Transverse colon (tissue), 4 donors: ENCODE results near the gene TPPP3. TPM values are rescaled to one million over a fixed set of nuclear protein-coding genes. Genes with fewer than 3 reads are reported as not detected.

Experiments used
- DNase-seq: peaks from one replicate; pipeline ENCODE4 v3.0.0-alpha.2; 2019
- H3K27ac ChIP-seq, 4 donors: fragments of 200-600 bp; sonication (generic); 2 replicates each; pipeline ENCODE4 v1.5.1; 2016 to 2018; ENCODE audit warnings: inconsistent platforms in 4 of 4
- H3K27me3 ChIP-seq: fragments of 200-600 bp; sonication (generic); 2 replicates; pipeline ENCODE4 v1.5.1; 2017; ENCODE audit warnings: inconsistent platforms
- H3K36me3 ChIP-seq, 4 donors: fragments of 200-600 bp; sonication (generic); 2 replicates each; pipeline ENCODE4 v1.5.1; 2017 to 2019; ENCODE audit warnings: inconsistent platforms in 4 of 4
- H3K4me1 ChIP-seq, 4 donors: fragments of 200-600 bp; sonication (generic); 2 replicates each; pipeline ENCODE4 v1.5.1; 2017 to 2020; ENCODE audit warnings: inconsistent platforms in 4 of 4
- H3K4me3 ChIP-seq, 4 donors: fragments of 200-600 bp; sonication (generic); 1 replicate in 1 of 4; 2 replicates in 3 of 4; pipeline versions ENCODE4 v1.5.1 to v1.6.1; 2017 to 2019; ENCODE audit warnings: inconsistent platforms in 4 of 4
- H3K9me3 ChIP-seq, 2 donors: fragments of 200-600 bp; sonication (generic); 2 replicates each; pipeline ENCODE4 v1.5.1; 2017 to 2019; ENCODE audit warnings: inconsistent platforms in 2 of 2
- CTCF ChIP-seq, 5 experiments: fragments of 200-600 bp in 3 of 5; fragments of 450-650 bp in 2 of 5; sonication (generic) in 3 of 5; IDR thresholded peaks; 1 replicate in 2 of 5; 2 replicates in 3 of 5; pipeline ENCODE4 v1.5.1; 2016 to 2017; ENCODE audit warnings: antibody characterized with exemption in 5 of 5, inconsistent platforms in 3 of 5, mild to moderate bottlenecking in 2 of 5, moderate library complexity in 1 of 5
- EP300 ChIP-seq: sonication (generic); formaldehyde crosslinking; IDR thresholded peaks from one replicate; pipeline ENCODE4 v1.6.1; 2017; ENCODE audit warnings: antibody characterized with exemption, low read depth
- POLR2A ChIP-seq: fragments of 450-650 bp; IDR thresholded peaks from one replicate; pipeline ENCODE4 v1.6.1; 2016; ENCODE audit warnings: antibody characterized with exemption, mild to moderate bottlenecking, moderate library complexity
- POLR2AphosphoS5 ChIP-seq, 3 donors: sonication (generic); formaldehyde crosslinking; IDR thresholded peaks; one replicate each; pipeline ENCODE4 v1.6.1; 2016; ENCODE audit warnings: antibody characterized with exemption in 3 of 3
- WGBS, 2 donors: methylation state at CpG; one replicate each; pipeline ENCODE4 v1.1.5; 2018; ENCODE audit warnings: low coverage in 1 of 2; 5-methylcytosine and 5-hydroxymethylcytosine counted together
- in situ Hi-C, 4 donors: fragments of 200-750 bp; cut with MboI; loops; one replicate each; pipeline versions ENCODE4 v1.15.0 to v1.15.1; 2017; ENCODE audit warnings: low sequenced_read_pairs in 3 of 4, low pct_ligation_motif_present in 1 of 4, low pct_unique_long_range_greater_than_20kb in 1 of 4
- intact Hi-C: fragments of 100-400 bp; cut with DNase I; formaldehyde crosslinking; loops from one replicate; pipeline ENCODE4 v1.15.1; 2023; ENCODE audit warnings: low total_unique reads
- total RNA-seq, 4 donors: library from RNA; depleted of rRNA; stranded (reverse); fragments of >200 nt; gene quantifications; one replicate each; pipeline ENCODE4 v1.1.0, GENCODE V29; 2016

Gene TPPP3
- total RNA-seq, 4 donors from 2014 or later, result 3.5 to 20.9 (median 5.7) TPM; not detected in 1

DNA sequence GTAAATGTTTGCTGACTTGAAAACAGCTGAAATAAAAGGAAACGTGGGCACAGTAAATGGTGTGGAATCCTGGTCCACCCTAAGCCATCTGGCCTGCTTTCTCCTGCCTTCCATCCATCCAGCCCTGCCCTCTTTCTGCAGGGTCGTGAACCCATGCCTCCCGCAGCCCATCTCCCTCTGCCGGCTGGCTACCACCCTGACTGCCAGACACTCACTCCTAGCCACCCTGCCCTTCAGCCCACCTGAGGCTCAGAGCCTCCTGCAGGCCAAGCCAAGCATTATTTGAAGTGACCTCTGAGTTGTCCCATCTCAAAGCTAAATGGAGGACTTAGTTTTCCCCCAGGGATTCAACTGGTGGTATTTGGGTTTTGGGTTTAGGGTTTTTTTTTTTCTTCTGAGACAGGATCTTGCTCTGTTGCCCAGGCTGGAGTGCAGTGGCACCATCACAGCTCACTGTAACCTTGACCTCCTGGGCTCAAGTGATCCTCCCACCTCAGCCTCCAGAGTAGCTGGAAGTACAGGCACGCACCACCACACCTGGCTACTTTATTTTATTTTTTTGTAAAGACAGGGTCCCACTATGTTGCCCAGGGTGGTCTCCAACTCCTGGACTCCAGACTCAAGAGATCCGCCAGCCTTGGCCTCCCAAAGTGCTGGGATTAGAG is 14.6 kb upstream of the TPPP3 start:
- Histone ChIP-seq H3K36me3 (no peaks in the 10 kb centered on the region), H3K4me1 (peaks cover 5 to 24% (median 12%) of the 10 kb centered on the region in 4 donors), H3K9me3 (no peaks in the 10 kb centered on the region), H3K27ac (no peak overlapping the region), H3K27me3 (no peaks in the 10 kb centered on the region), H3K4me3 (no peak overlapping the region)
- no peak for TF ChIP-seq EP300
- TF ChIP-seq POLR2A, result no peak
- TF ChIP-seq CTCF (IDR thresholded peaks at IDR 0.05), result no peak
- TF ChIP-seq POLR2AphosphoS5 (IDR thresholded peaks at IDR 0.05), result no peak
- in situ Hi-C loops, result no loop called here
- 55 to 84% methylated on average over 2 to 6 of the region's 6 CpGs for whole genome bisulfite sequencing, 2 donors
- intact Hi-C loops, result no loop called here
- no peak for DNase-seq

DNA sequence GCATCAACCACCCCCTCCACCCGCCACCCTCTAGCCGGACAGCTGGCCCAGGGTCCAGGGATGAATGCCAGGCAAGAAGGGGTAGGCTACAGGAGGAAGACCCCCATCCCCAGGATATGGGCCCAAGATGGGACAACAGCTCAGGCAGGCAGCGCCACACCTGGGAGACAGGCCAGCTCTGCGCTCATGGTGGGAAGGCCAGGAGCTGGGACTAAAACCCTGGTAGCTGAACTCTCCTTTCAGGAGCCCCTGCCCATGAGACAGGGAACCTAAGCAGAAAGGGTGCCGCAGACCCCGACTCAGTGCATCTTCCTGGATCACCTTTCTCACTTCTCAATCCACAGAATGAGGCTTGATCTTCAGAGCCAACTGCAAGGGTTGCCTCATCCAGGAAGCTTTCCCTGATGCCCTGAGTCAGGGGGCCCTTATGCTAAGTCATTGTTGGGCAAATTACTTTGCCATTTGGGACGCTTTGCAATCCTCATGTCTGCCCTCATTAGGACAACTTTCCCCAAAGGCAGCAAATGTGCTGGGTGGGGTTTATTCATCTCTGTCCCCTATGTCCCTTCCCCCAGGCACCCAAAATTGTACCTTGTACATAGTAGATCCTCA is 14.0 kb upstream of the TPPP3 start:
- WGBS, 2 donors, result 90% methylated on average over 7 of the region's 7 CpGs; no CpG with 5 or more reads in 1 of the 2 donors
- H3K4me3 ChIP-seq, result no peak overlapping the region
- H3K27ac ChIP-seq, result peak overlapping the region; percentile 12 to 81 (median 47)
- TF ChIP-seq CTCF (IDR thresholded peaks at IDR 0.05), result no peak
- TF ChIP-seq EP300, result no peak
- TF ChIP-seq POLR2AphosphoS5 (IDR thresholded peaks at IDR 0.05), result no peak
- TF ChIP-seq POLR2A, result no peak
- intact Hi-C loops (no loop called here), in situ Hi-C loops (no loop called here)
- no peak for DNase-seq
- H3K27me3 ChIP-seq, result no peaks in the 10 kb centered on the region
- peaks cover 5 to 24% (median 12%) of the 10 kb centered on the region in 4 donors for H3K4me1 ChIP-seq
- no peaks in the 10 kb centered on the region for H3K9me3 ChIP-seq
- no peaks in the 10 kb centered on the region for H3K36me3 ChIP-seq

GRCh38 chr16:67406111-67406971 is 13.0 kb upstream of the TPPP3 start:
- in situ Hi-C loops (no loop called here), intact Hi-C loops (no loop called here)
- H3K27me3 ChIP-seq, result no peaks in the 10 kb centered on the region

More at GRCh38 chr16:67406111-67406971, 13.0 kb upstream of the TPPP3 start:
- Histone ChIP-seq H3K4me1 (peaks cover 5 to 24% (median 12%) of the 10 kb centered on the region in 4 donors), H3K4me3 (no peak overlapping the region), H3K9me3 (no peaks in the 10 kb centered on the region), H3K36me3 (no peaks in the 10 kb centered on the region), H3K27ac (peak overlapping the region; percentile 37 to 81 (median 60))
- TF ChIP-seq CTCF (IDR thresholded peaks at IDR 0.05), result no peak
- no peak for TF ChIP-seq EP300
- TF ChIP-seq POLR2AphosphoS5 (IDR thresholded peaks at IDR 0.05), result no peak
- TF ChIP-seq POLR2A, result no peak
- no peak for DNase-seq
- WGBS, 2 donors, result 60 to 80% methylated on average over 1 to 18 of the region's 18 CpGs
